ENCODE data around the gene TMEM108.

DNA sequence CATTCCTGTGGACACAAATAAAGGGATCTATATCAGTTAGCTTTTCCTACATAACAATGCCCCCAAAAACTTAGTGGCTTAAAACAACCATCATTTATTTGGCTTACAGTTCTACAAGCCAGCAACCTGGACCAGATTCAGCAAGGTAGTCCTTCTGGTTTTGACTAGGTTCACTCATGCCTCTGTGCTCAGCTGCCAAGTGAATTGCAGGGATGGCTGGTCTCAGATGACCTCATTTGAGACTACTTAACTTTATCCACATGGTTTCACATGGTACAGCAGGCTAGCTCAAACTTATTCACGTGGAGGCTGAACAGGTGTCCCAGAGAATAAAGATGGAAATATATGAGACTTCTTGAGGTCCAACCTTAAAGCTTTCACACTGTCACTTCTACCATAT, 242.4 kb downstream of the TMEM108 start:
- TF ChIP-seq CSDC2 (CRISPR knock-in tag; IDR thresholded peaks at IDR 0.05) (no peak), PPARA (CRISPR knock-in tag; IDR thresholded peaks at IDR 0.05; ENCODE audit: borderline replicate concordance) (no peak), ZNF8 (CRISPR knock-in tag; IDR thresholded peaks at IDR 0.05) (no peak), PATZ1 (CRISPR knock-in tag; IDR thresholded peaks at IDR 0.05; ENCODE audit: borderline replicate concordance) (no peak), RARB (CRISPR knock-in tag; IDR thresholded peaks at IDR 0.05) (no peak), ARNTL (CRISPR knock-in tag; IDR thresholded peaks at IDR 0.05; ENCODE audit: borderline replicate concordance, low read depth) (no peak), OSR1 (CRISPR knock-in tag; IDR thresholded peaks at IDR 0.05) (no peak), BACH2 (CRISPR knock-in tag; IDR thresholded peaks at IDR 0.05; ENCODE audit: borderline replicate concordance) (no peak)
